ENCODE results near the gene ISY1. TPM values are rescaled to one million over a fixed set of nuclear protein-coding genes. Genes with fewer than 3 reads are reported as not detected.

The ISY1 gene
- total RNA-seq, 1 donor from 2014 or later = 33.7 TPM

GRCh38 chr3:129087138-129087702 lies 73.6 kb downstream of the ISY1 start:
- DNase-seq = peak; percentile 51

GRCh38 chr3:129085818-129086217 lies 75.0 kb downstream of the ISY1 start:
- no peak for DNase-seq

- no peak for DNase-seq
Observed at GRCh38 chr3:129085165-129085715, 75.6 kb downstream of the ISY1 start.

GRCh38 chr3:129084501-129084900 lies 76.4 kb downstream of the ISY1 start:
- no peak for DNase-seq

- no peak for DNase-seq
Observed at GRCh38 chr3:129082026-129082425, 78.8 kb downstream of the ISY1 start.

- no peak for DNase-seq
Observed at GRCh38 chr3:129081503-129081902, 79.4 kb downstream of the ISY1 start.

- no peak for DNase-seq
Observed at GRCh38 chr3:129078510-129078909, 82.4 kb downstream of the ISY1 start.

Other genes with a start within 250 kb of the ISY1 start
- gene CFAP92, start 167.0 kb downstream of the ISY1 start, total RNA-seq = 0.10 TPM
- 1.3 TPM for gene EFCC1, start 159.8 kb downstream of the ISY1 start, total RNA-seq
- not detected for gene GP9, start 100.3 kb downstream of the ISY1 start, total RNA-seq
- gene RAB43, start 39.3 kb downstream of the ISY1 start, total RNA-seq = 10.4 TPM
- gene CNBP, start 22.8 kb upstream of the ISY1 start, total RNA-seq = 400 TPM
- 110 TPM for gene COPG1, start 88.5 kb upstream of the ISY1 start, total RNA-seq
- 28.0 TPM for gene HMCES, start 117.8 kb upstream of the ISY1 start, total RNA-seq

Measured in tongue (tissue), 2 donors.